HEK293 (cell line): ENCODE data around the gene NR2F2.

ENCODE experiments used
- CTCF ChIP-seq: fragments of 450-650 bp; formaldehyde crosslinking; IDR thresholded peaks from 2 replicates; pipeline ENCODE4 v1.5.1; 2016; ENCODE audit warnings: missing biosample characterization, missing genetic modification characterization
- EGR2 ChIP-seq: fragments of 450-650 bp; formaldehyde crosslinking; IDR thresholded peaks from 2 replicates; pipeline ENCODE4 v1.5.1; 2016; ENCODE audit warnings: low read depth, missing biosample characterization, missing genetic modification characterization
- FEZF1 ChIP-seq: fragments of 450-650 bp; formaldehyde crosslinking; IDR thresholded peaks from 2 replicates; pipeline ENCODE4 v1.5.1; 2016; ENCODE audit warnings: missing biosample characterization, missing genetic modification characterization
- HOXD13 ChIP-seq: sonication (generic); formaldehyde crosslinking; IDR thresholded peaks from 2 replicates; pipeline ENCODE4 v1.8.0; 2022; ENCODE audit warnings: missing genetic modification reagents, borderline replicate concordance
- KLF17 ChIP-seq: fragments of 450-650 bp; formaldehyde crosslinking; IDR thresholded peaks from 2 replicates; pipeline ENCODE4 v1.5.1; 2016; ENCODE audit warnings: missing biosample characterization, missing genetic modification characterization
- OVOL3 ChIP-seq: fragments of 450-650 bp; formaldehyde crosslinking; IDR thresholded peaks from 2 replicates; pipeline ENCODE4 v1.5.1; 2016; ENCODE audit warnings: missing biosample characterization, missing genetic modification characterization
- PRDM10 ChIP-seq: fragments of 450-650 bp; formaldehyde crosslinking; IDR thresholded peaks from 2 replicates; pipeline ENCODE4 v1.5.1; 2016; ENCODE audit warnings: missing biosample characterization, missing genetic modification characterization
- WT1 ChIP-seq: fragments of 450-650 bp; formaldehyde crosslinking; IDR thresholded peaks from 2 replicates; pipeline ENCODE4 v1.5.1; 2016; ENCODE audit warnings: missing biosample characterization, missing genetic modification characterization
- YY1 ChIP-seq: fragments of 450-650 bp; formaldehyde crosslinking; IDR thresholded peaks from 2 replicates; pipeline ENCODE4 v1.5.1; 2018; ENCODE audit warnings: missing biosample characterization, missing genetic modification characterization
- ZBTB11 ChIP-seq: fragments of 450-650 bp; formaldehyde crosslinking; conservative IDR thresholded peaks from 2 replicates; pipeline ENCODE4 v1.5.1; 2016; ENCODE audit warnings: low read depth, missing biosample characterization, missing genetic modification characterization
- ZBTB20 ChIP-seq: fragments of 450-650 bp; formaldehyde crosslinking; IDR thresholded peaks from 2 replicates; pipeline ENCODE4 v1.5.1; 2016; ENCODE audit warnings: missing biosample characterization, missing genetic modification characterization
- ZBTB21 ChIP-seq: fragments of 450-650 bp; formaldehyde crosslinking; IDR thresholded peaks from 2 replicates; pipeline ENCODE4 v1.5.1; 2017; ENCODE audit warnings: missing biosample characterization, missing genetic modification characterization
- ZNF16 ChIP-seq: fragments of 450-650 bp; formaldehyde crosslinking; IDR thresholded peaks from 2 replicates; pipeline ENCODE4 v1.5.1; 2016; ENCODE audit warnings: low read depth, missing biosample characterization, missing genetic modification characterization
- ZNF211 ChIP-seq: fragments of 450-650 bp; formaldehyde crosslinking; IDR thresholded peaks from 2 replicates; pipeline ENCODE4 v1.5.1; 2016; ENCODE audit warnings: low read depth, missing biosample characterization, missing genetic modification characterization
- ZNF248 ChIP-seq: fragments of 450-650 bp; formaldehyde crosslinking; IDR thresholded peaks from 2 replicates; pipeline ENCODE4 v1.5.1; 2017; ENCODE audit warnings: missing biosample characterization, missing genetic modification characterization
- ZNF26 ChIP-seq: fragments of 450-650 bp; formaldehyde crosslinking; IDR thresholded peaks from 2 replicates; pipeline ENCODE4 v1.5.1; 2016; ENCODE audit warnings: missing biosample characterization, missing genetic modification characterization
- ZNF335 ChIP-seq: fragments of 450-650 bp; formaldehyde crosslinking; conservative IDR thresholded peaks from 2 replicates; pipeline ENCODE4 v1.5.1; 2016; ENCODE audit warnings: missing biosample characterization, missing genetic modification characterization
- ZNF341 ChIP-seq: fragments of 450-650 bp; formaldehyde crosslinking; IDR thresholded peaks from 2 replicates; pipeline ENCODE4; 2016; ENCODE audit warnings: low read depth, missing biosample characterization, missing genetic modification characterization
- ZNF37A ChIP-seq: fragments of 450-650 bp; IDR thresholded peaks from 2 replicates; pipeline ENCODE4 v1.5.1; 2018; ENCODE audit warnings: missing biosample characterization, missing genetic modification characterization
- ZNF449 ChIP-seq: fragments of 450-650 bp; formaldehyde crosslinking; IDR thresholded peaks from 2 replicates; pipeline ENCODE4 v1.5.1; 2017; ENCODE audit warnings: missing biosample characterization, mild to moderate bottlenecking, missing genetic modification characterization, moderate library complexity
- ZNF529 ChIP-seq: fragments of 450-650 bp; formaldehyde crosslinking; IDR thresholded peaks from 2 replicates; pipeline ENCODE4 v1.5.1; 2017; ENCODE audit warnings: missing genetic modification characterization, missing biosample characterization; ENCODE audit not compliant: insufficient replicate concordance
- ZNF624 ChIP-seq: fragments of 450-650 bp; formaldehyde crosslinking; IDR thresholded peaks from 2 replicates; pipeline ENCODE4 v1.5.1; 2017; ENCODE audit warnings: missing biosample characterization, missing genetic modification characterization
- ZNF645 ChIP-seq: fragments of 450-650 bp; formaldehyde crosslinking; IDR thresholded peaks from 2 replicates; pipeline ENCODE4; 2016; ENCODE audit warnings: missing biosample characterization, missing genetic modification characterization

The NR2F2 gene

GRCh38 chr15:96354731-96355567, 24.4 kb downstream of the NR2F2 start (continued):
- peak; percentile 13; the same call in 1 of the 2 replicates for TF ChIP-seq ZBTB11 (tag by site-specific recombination)
- TF ChIP-seq ZNF248 = no peak
- TF ChIP-seq EGR2 (tag by site-specific recombination) = no peak
- no peak for TF ChIP-seq FEZF1
- no peak for TF ChIP-seq HOXD13 (CRISPR knock-in tag)
- no peak; the same call in 1 of the 2 replicates for TF ChIP-seq ZBTB21 (tag by site-specific recombination)
- no peak for TF ChIP-seq ZNF529 (tag by site-specific recombination)
- TF ChIP-seq ZNF211 (tag by site-specific recombination) = no peak
- TF ChIP-seq ZNF624 (tag by site-specific recombination) = no peak
- no peak for TF ChIP-seq ZNF645
- TF ChIP-seq ZNF449 = no peak
- no peak for TF ChIP-seq ZBTB20
- TF ChIP-seq OVOL3 (tag by site-specific recombination) = no peak
- no peak for TF ChIP-seq ZNF341 (tag by site-specific recombination)
- 0 out of 2 replicates have a peak, but pooled peaks have one; percentile 7 for TF ChIP-seq WT1
- TF ChIP-seq ZNF37A (tag by site-specific recombination) = no peak
- peak; percentile 38 for TF ChIP-seq ZNF335 (tag by site-specific recombination)
- no peak for TF ChIP-seq KLF17 (tag by site-specific recombination)
- TF ChIP-seq CTCF (tag by site-specific recombination) = peak; percentile 63; the same call in 1 of the 2 replicates
- no peak for TF ChIP-seq PRDM10 (tag by site-specific recombination)
- TF ChIP-seq ZNF26 (tag by site-specific recombination) = no peak
- no peak for TF ChIP-seq YY1 (tag by site-specific recombination)
- no peak for TF ChIP-seq ZNF16 (tag by site-specific recombination)
